Left cardiac atrium (tissue), 4 donors: ENCODE data around the gene NBEAL1. TPM values are rescaled to one million over a fixed set of nuclear protein-coding genes. Genes with fewer than 3 reads are reported as not detected.
"Not testable (repeated sequence)": the region's sequence is repeated elsewhere in the genome, so short reads cannot be mapped to it uniquely, and the experiment has no call there.

Source experiments
- ATAC-seq, 2 donors: fragments of 200-7000 bp; cut with Tn5 transposase; one replicate each; pipeline ENCODE4 v1.9.1; 2020; ENCODE audit warnings: mild to moderate bottlenecking in 2 of 2, moderate library complexity in 2 of 2
- DNase-seq: peaks from one replicate; pipeline ENCODE4 v3.0.0-alpha.2; 2020
- intact Hi-C, 2 donors: fragments of 100-400 bp; cut with DNase I; formaldehyde crosslinking; loops; one replicate each; pipeline versions ENCODE4 v1.14.1 to v1.15.1; 2022 to 2023
- long read RNA-seq: library from polyadenylated mRNA; unstranded; transcript quantifications from one replicate; pipeline ENCODE4 v2.0.0, GENCODE V29; 2021
- total RNA-seq, 2 donors: library from RNA; stranded (reverse); fragmentation: NEBNext Ultra II Directional; extraction: Animal tissue kit (Norgen Biotek cat#: 25700); gene quantifications; one replicate each; pipeline ENCODE4 v1.2.1, GENCODE V29; 2021
- donor health status: DM: no; HTN: yes; CAD: no.
- donor health status: DM: no; HTN: yes; CAD: no; lungs with severe emphysema.
- donor health status: DM: yes; HTN: yes; CAD: no.
- donor health status: Dilated cardiomyopathy.

Gene NBEAL1
- 10 to 100 TPM; 19.8 to 21.1 TPM for total RNA-seq
- long read RNA-seq, partial matches to known transcripts, result 4 of 5 reads
- long read RNA-seq, other reads (novel, unspliced or antisense), result 1 of 5 reads

DNA sequence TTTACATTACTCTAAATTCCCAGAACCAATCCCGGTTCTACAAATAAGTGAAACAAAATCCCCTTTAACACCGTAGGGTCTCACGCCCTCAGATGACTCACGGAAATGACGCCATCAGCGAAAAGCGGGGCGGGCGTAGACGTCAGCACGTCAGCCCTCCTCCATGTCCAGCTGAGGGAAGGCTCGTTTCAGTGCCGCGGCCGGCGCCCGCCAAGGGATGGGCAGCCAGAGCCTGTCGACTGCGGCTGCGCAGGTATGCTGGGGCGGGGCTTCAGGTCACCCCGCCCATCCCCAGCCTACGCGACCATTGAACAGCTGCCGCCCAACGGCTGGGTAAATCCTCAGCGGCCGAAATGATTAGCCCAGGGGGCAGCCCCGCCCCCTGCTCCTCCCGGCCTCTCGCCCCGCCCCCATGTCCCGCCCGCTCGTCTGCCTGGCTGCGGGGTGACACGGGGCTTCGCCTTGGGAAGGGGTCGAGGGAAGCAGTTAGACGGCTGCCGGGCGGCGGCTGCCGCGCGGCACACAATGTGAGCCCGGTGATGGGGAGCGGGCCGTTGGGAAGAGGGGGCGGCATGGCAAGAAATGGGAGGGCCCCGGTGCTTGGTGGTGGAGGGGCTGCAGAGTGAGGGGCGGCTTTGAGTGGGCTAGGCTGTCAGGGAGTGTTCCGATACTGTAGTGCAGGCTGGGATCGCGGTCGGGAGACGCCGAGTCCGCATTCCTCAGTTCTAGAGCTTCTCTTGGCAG, at the start of gene NBEAL1:
TSS of gene NBEAL1 (plus strand) at position 420 of the 744 bp plus-strand sequence. CDS start 1,510 bp downstream, outside the sequence.
- ATAC-seq (peak; percentile 98 to 99), DNase-seq (peak; percentile 98)
- intact Hi-C loops, result no loop called here

GRCh38 chr2:202965810-202966460, 48.7 kb upstream of the NBEAL1 start:
- no peak for DNase-seq
- ATAC-seq, result peak in 1 of 2 donors; percentile 49
- intact Hi-C loops, result no loop called here

DNA sequence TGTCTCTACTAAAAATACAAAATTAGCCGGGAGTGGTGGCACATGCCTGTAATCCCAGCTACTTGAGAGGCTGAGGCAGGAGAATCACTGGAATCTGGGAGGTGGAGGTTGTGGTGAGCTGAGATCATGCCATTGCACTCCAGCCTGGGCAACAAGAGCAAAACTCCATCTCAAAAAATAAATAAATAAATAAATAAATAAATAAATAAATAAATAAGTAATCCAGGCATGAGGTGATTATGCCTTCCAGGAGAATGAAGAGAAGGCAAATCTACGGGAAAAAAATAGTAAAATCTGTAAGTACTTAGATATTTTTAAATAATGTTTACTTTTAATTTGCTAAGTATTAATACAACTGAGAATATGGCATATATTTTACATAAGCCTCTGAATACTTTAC, 45.3 kb upstream of the NBEAL1 start:
- intact Hi-C loops, ATAC-seq, DNase-seq: not testable (repeated sequence)

DNA sequence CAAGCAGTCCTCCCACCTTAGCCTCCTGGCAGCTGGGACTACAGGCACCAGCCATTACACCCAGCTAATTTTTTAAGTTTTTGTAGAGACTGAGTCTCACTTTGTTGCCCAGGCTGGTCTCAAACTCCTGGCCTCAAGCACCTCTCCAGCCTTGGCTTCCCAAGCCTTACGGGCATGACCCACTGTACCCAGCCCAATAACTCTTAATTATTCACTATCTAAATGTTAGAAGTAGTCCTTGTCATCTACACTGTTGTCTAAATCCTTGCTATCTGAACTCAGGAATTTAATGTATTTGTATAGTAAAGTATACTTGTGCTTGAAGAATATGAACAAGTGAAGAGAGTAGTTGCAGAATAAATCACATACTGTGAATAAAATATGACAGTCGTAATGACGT, 37.9 kb upstream of the NBEAL1 start:
- ATAC-seq, result no peak
- DNase-seq, result no peak
- intact Hi-C loops, result no loop called here

- DNase-seq (no peak), ATAC-seq (no peak)
- intact Hi-C loops, result no loop called here
Measured at GRCh38 chr2:202982779-202983491, 31.7 kb upstream of the NBEAL1 start.

DNA sequence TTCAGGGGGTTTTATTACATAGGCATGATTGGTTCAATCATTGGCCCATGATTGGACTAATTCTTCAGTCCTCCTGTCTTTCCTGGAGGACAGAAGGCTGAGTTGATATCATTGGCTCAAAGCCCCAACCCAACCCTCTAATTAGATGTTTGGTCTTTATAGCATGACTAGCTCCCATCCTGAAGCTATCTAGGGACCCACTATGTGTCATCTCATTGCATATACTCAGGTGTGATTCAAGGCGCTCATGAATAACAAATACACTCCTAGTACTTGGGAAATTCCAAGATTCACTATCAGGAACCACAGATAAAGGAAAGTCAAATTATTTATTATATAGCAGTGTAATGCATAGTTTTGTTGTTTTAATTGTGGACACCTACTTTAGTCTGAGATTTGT, 24.9 kb upstream of the NBEAL1 start:
- intact Hi-C loops, result no loop called here
- ATAC-seq, result no peak

GRCh38 chr2:202990501-202990900, 24.2 kb upstream of the NBEAL1 start:
- DNase-seq, result no peak

More for the DNA sequence above, 24.9 kb upstream of the NBEAL1 start:
- DNase-seq, result no peak

GRCh38 chr2:202997113-202997512, 17.6 kb upstream of the NBEAL1 start:
- intact Hi-C loops, ATAC-seq, DNase-seq: not testable (repeated sequence)

More at GRCh38 chr2:202990501-202990900, 24.2 kb upstream of the NBEAL1 start:
- ATAC-seq, result no peak
- intact Hi-C loops, result no loop called here

DNA sequence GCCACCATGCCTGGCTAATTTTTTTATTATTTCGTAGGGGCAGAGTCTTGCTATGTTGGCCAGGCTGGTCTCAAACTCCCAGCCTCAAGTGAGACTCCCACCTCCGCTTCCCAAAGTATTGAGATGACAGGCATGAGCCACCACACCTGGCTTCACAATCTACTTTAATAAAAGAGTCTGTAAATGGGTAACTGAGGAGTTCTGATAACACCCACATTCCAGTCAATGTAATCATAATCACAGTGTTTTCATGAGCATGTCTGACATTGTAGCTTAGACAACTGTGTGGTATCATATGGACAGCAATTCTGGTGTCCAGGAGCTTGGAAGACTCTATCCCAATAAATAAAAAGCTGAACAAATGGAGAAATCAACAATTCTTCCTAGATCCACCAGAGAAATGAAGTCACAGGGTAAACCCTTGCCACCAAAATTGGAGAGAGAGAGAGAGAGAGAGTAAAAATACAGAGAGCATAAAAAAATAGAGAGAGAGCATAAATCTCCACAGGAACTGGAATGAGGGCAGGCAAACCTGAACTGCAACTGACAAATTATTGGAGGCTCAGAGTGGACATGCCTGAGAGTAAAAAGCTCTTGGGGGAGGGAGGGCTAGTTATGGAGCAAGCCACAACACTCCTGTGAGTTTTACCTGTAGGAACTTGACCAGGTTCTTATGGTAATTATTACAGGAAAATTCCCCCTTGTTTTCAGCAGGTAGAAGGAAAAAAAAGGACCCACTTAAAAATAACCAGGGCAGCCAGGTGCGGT, 12.4 kb upstream of the NBEAL1 start:
- intact Hi-C loops, result no loop called here
- DNase-seq (no peak), ATAC-seq (no peak)

DNA sequence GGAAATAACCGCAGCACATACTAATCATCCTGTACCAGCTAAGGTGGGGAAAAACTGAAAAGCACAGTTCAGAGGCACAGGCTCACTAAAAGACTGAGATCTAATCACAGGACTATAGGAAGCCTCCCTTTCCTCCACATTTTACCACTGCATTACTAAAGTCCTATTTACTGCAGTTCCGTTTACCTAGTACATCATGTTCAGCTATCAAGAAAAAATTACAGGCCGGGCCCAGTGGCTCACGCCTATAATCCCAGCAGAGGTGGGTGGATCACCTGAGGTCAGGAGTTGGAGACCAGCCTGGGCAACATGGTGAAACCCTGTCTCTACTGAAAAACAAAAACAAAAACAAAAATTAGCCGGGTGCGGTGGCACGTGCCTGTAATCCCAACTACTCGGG, 11.0 kb upstream of the NBEAL1 start:
- no peak for ATAC-seq
- intact Hi-C loops, result no loop called here

DNA sequence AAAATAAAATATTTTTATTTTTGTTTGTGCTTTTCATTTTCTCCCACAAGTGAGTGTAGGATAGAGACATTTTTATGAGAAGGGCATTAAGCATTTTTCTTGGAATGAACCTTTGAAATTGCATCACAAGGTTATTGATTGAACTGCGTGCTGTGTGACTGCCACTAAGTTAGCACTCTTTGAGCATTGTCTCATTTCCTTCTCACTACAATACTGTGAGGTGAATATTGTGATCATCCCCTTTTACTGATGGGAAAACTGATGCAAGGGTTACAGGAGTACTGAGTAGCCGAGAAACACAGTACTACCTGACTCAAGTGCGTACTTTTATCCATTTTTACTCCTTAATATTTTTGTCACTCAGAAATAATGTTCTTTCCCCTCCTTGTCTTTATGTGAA, 2.0 kb downstream of the NBEAL1 start:
- DNase-seq (no peak), ATAC-seq (no peak)
- intact Hi-C loops, result no loop called here

More for the DNA sequence above, 11.0 kb upstream of the NBEAL1 start:
- no peak for DNase-seq

- DNase-seq (no peak), ATAC-seq (no peak)
- intact Hi-C loops, result no loop called here
Measured at GRCh38 chr2:203018181-203018580, 3.5 kb downstream of the NBEAL1 start.

- DNase-seq (no peak), ATAC-seq (no peak)
- intact Hi-C loops, result no loop called here
Measured at GRCh38 chr2:203019142-203019541, 4.5 kb downstream of the NBEAL1 start.

DNA sequence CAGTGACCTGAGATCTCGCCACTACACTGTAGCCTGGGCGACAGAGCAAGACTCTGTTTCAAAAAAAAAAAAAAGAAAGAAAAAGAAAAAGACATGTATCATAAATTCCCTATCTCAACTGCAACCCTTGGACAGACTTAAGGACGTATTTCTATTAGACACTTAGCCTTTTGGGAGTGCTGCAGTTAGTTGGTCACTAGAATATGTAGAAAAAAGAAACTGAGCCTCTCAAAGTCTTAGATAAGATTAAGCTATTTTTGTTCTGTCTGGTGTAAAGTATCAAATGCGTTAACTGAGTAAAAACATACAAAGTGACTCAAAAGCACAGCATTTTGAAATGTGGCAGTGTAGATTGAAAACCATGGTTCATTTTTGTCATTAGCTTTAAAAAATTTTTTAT, 7.3 kb downstream of the NBEAL1 start:
- intact Hi-C loops, result no loop called here
- DNase-seq (no peak), ATAC-seq (peak; percentile 46 to 47)

GRCh38 chr2:203022751-203023150, 8.1 kb downstream of the NBEAL1 start:
- no peak for DNase-seq
- intact Hi-C loops, result no loop called here
- peak in 1 of 2 donors; percentile 43 for ATAC-seq

- ATAC-seq (no peak), DNase-seq (no peak)
- intact Hi-C loops, result no loop called here
Measured at GRCh38 chr2:203025592-203025991, 10.9 kb downstream of the NBEAL1 start.

DNA sequence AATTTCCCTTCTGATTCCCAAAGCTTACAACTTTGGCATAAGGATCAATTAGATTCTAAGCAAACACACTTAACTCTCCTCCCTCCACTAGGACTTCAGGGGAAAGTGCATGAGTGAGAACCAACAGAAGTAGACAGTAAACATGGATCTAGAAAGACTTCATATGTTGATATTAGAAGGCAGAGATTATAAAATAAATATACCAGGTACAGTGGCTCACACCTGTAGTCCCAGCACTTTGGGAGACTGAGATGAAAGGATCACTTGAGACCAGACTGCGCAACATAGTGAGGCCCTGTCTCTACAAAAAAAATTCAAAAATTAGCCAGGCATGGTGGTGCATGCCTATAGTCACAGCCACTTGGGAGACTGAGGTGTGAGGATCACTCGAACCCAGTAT, 15.9 kb downstream of the NBEAL1 start:
- no peak for ATAC-seq
- intact Hi-C loops, result no loop called here

GRCh38 chr2:203030991-203031390, 16.3 kb downstream of the NBEAL1 start:
- intact Hi-C loops, result no loop called here
- ATAC-seq, result no peak

More for the DNA sequence above, 15.9 kb downstream of the NBEAL1 start:
- DNase-seq, result no peak

DNA sequence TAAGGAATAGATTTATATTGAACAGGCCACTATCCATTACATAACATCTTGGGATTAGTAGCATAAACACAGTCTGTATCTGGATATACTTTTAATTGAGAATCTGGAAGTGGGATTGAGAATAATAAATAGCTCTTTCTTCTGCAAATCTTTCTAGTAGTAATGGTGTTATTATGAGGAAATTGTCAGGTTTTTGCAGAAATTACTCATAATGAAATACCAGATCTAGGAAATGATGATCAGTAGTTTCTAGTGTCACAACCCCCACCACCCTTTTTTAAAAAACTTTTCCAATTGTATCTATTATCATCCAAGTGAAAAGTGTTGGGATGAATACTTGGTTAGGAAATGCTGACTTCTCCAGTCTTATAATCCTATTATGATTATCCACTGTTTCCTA, 18.7 kb downstream of the NBEAL1 start:
- ATAC-seq (no peak), DNase-seq (no peak)
- intact Hi-C loops, result no loop called here

More at GRCh38 chr2:203030991-203031390, 16.3 kb downstream of the NBEAL1 start:
- no peak for DNase-seq
